ENCODE measurements around the gene ABHD8.

ABHD8 gene

GRCh38 chr19:17333611-17334413 is 30.6 kb upstream of the ABHD8 start:
- no peak for DNase-seq

- DNase-seq = no peak
These were observed 29.7 kb upstream of the ABHD8 start for GRCh38 chr19:17332677-17333581.

- no peak for DNase-seq
These were observed 29.1 kb upstream of the ABHD8 start for GRCh38 chr19:17332360-17332676.

GRCh38 chr19:17331045-17331558 is 27.9 kb upstream of the ABHD8 start:
- DNase-seq = no peak

DNA sequence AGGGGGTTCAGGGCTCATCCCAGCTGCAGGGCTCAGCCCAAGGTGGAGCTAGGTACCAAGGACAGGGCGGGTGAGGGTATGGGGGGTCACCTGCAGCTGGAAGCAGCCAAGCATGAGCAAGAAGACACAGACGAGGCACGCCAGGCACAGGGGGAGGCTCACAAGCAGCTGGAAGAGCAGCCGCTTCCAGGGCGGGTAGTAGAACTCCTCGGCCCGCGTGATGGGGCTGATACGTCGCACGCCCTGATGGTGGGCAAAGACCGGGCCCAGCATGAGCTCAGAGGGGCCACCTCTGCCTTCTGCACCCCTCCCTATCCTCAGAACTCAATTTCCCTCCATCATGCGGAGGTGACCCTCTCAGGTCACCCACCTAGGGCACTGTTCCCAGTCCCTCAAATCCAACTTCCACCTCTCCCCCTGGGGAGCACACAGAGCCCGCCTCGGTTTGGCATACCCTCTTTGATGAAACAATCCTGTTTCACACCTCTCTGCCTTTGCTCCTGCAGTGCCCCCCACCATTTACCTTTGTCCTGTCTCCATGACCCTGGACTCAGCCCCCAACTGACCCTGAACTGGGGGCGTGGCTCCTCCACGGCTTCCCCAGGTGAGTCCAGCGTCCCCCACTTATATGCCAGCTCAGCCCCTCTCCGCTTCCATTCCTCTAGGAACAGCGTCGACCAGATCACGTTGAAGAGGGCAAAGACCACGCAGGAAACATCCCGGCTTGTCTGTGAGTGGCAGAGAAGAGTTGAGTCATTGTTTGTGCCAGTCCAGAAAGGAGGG is 27.2 kb upstream of the ABHD8 start:
- peak; percentile 37 for DNase-seq

DNA sequence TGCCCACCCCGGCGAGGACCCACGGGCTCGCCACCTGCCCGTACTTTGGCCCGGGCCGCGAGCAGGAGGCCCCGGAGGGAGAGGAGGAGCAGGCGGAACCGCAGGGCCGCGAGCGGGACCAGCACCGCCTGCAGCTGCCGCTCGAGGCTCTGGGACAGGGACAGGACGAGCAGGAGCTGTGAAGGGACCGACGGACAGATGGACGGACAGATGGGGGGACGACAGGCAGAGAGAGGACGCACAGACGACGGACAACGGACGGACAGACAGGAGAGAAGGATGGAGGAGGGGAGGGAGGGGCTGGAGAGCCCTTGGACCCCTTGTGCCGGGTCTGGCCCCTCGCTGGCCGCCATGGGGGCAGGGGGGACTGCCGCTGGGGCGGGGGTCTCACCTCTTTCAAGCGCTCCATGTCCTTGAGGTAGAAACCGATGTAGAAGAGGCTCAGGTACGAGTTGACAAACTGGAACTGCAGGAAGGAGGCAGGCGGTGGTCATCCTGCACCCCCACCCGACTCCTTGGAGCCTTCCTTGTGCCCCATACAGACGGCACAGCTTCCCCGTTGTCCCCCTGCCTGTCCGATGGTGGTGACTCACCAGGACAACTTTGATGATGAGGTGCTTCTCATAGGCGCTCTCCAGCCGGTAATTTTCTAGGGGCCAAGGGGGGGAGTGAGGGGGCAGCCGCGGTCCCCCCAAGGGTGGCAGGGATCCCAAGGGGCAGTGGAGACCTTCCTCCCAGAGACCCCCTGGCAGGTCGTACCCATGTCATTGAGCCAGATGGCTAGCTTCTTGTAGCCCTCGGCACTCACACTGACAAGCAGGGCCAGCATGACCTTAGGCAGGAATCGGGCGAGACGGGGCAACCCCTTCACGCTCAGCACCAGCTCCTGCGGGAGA is 26.4 kb upstream of the ABHD8 start:
- DNase-seq = peak; percentile 57

DNA sequence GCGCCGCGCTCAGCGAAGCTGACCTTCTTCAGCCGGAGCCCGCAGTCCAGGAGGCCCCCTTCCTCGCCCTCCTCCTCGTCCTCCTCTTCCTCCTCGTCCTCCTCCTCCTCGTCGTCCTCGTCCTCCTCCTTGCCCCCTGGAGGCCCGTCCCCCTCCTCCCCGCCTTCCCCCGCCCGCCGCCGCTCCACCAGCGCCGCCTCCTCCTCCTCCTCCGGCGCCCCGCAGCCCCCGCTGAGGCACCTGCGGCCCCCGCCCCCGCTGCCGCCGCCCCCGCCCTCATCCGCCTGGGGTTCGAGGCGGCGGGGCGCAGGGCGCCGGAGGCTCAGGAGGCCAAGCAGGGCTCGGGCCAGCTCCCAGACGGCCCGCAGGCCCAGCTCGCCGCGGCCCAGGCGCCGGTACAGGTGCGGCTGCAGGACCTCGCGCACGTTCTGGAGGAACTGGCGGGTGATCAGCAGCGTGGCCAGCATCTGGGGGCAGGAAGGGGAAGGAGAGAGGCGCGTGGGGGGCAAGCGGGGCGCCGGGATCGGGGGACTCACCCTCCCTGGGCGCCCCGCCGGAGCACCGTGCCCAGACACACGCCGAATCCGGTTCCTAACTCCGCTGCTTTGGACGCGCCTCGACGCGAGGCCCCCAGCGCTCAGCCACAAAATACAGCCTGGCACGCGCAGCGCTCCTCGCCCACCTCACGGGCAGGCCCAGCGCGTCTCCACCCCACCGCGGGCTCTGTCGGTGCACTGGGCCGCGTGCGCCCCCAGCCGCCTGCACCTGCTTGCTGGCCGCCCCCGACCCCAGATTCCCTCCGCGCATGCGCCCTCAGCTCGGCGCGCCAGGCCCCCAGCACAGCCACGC is 25.5 kb upstream of the ABHD8 start:
- no peak for DNase-seq

GRCh38 chr19:17327654-17328516 is 24.7 kb upstream of the ABHD8 start:
- peak; percentile 90 for DNase-seq

DNA sequence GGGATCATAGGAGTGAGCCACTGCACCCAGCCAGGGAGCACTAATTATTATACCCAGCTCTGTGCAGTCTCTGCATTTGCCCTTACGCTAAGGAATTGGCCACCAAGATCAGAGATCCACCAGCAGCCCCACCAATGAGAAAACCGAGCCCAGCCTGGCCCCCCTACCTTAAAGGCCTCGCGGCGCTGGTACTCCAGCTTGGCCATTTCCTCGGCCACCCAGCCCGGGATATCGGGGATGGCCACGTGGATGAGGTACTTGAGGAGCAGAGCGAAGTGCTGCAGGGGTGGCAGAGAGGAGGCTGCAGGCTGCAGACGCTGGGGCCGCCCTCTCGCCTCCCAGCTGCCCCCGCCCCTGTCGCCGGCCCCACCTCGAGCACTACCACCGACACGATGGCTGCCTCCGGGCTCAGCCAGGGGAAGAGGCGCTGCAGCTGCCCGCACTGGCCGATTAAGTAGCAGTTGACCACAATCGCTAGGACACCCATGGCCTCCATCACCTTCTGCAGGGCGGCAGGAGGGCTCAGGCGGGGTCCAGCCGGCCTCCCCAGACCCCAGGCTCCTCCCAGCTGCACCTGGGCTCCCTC is 23.9 kb upstream of the ABHD8 start:
- DNase-seq = no peak

DNA sequence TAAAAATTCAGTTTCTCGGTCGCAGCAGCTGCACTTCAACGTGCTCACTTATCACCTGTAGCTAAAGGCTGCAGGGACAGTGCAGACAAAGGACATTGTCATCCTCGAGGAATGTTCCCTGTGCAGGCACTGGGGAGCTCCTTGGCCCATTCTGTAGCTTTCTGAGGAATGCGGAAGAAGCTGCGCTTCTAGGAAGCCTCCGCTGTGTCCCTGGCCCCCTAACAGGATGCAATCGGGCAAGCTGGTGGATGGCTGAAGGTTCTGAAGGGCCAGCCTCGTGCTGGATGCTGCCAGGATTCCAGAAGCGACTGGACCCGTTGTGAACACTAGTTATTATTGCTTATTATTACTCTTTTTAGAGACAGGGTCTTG is 23.4 kb upstream of the ABHD8 start:
- DNase-seq = peak; percentile 99

- DNase-seq = no peak
These were observed 22.8 kb upstream of the ABHD8 start for GRCh38 chr19:17325881-17326594.

GRCh38 chr19:17325133-17325532 is 21.9 kb upstream of the ABHD8 start:
- DNase-seq = no peak

DNA sequence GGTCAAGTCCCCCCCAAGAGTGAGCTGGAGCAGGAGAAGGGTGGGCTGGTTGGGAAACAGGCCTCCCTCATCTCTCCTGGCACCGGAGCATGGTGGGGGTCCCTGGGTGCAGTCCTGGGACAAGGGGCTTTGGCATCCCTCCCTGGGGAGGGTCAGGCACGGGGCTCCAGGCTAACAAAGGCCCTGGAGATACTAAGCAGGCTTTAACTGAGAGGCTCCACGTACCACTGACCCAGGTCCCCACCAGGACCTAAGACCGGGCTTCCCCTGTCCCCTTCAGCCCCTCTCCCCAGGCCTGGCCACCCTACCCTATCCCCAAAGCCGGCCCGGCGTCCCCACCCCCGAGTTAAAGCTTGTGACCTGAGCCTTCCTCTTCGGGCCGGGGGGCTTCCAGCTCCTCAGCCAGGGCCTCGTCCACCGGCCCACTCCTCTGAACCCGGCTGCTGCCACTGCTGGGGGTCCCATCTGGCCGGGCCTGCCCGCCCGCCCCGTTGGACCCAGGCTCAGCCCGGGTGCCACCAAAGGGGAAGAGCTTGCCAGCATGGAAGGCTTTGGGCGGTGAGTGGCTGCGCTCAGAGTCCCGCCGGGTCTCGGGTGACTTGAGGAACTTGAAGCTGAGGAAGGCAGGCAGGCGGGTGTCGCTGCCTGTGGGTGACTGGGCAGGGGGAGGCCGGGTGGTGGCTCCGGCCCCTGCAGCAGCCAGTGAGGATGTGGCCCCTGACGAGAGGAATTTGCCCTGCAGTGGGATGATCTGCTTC is 21.3 kb upstream of the ABHD8 start:
- no peak for DNase-seq

GRCh38 chr19:17323964-17324332 is 20.7 kb upstream of the ABHD8 start:
- peak; percentile 58 for DNase-seq

GRCh38 chr19:17323300-17323963 is 20.2 kb upstream of the ABHD8 start:
- no peak for DNase-seq

- peak; percentile 46 for DNase-seq
These were observed 19.6 kb upstream of the ABHD8 start for GRCh38 chr19:17322854-17323253.

DNA sequence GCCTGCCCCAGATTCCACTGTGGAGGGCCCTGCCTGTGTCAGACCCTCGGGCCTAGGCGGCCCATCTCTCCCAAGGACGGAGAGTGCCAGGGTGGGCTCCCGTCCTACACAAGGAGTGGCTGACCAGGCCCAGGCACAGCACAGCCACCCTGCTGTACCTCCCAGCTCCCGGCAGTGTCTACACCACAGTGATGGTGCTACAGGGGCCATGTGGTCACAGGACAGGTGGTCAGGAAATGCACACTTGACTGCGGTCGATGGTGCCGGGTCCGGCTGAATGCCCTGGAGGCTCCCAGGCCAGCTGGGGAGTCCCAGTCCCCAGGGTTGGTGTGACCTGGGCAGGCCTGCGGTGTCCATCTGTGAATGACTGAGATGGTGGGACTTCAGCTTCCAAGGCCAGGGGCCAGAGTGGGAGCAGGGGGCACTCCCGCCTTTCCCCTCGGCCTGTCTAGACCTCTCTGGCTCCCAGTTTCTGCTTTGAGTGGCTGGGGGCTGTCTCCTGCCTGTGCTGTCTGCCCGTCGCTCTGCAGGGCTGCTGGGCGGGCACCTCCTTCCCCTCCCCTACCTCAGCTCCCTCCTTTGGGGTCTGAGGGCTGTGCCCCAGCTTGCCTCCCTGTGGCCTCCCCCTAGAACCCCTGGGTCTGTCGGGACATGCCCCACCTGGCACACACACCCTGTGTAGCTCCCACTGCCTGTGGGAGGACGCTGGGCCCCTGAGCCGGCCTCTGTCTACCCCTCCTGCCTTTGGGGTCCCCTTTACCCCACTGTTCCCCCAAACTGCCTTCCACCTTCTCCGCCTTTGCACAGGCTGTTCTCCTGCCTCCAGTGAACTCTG is 18.6 kb upstream of the ABHD8 start:
- DNase-seq = no peak

Data from 8988T (cell line).